GM12878 (cell line): ENCODE measurements around the gene FANCC.

Experiments
- HDAC2 ChIP-seq: fragments of 200-600 bp; sonication (generic); IDR thresholded peaks from 2 replicates; pipeline ENCODE4 v1.6.1; 2017
- IRF3 ChIP-seq: fragments of 450-650 bp; IDR thresholded peaks from 2 replicates; pipeline ENCODE4 v1.6.1; 2014; ENCODE audit warnings: mild to moderate bottlenecking
- POLR2A ChIP-seq: IDR thresholded peaks from 2 replicates; pipeline ENCODE4 v1.6.1; 2011; ENCODE audit warnings: low read depth, mild to moderate bottlenecking, low read length
- REST ChIP-seq: IDR thresholded peaks from 2 replicates; pipeline ENCODE4 v1.6.1; 2012; ENCODE audit warnings: mild to moderate bottlenecking, low read depth, low read length

GRCh38 chr9:95127249-95128176 lies 190.0 kb downstream of the FANCC start:
- TF ChIP-seq HDAC2 (no peak), REST (no peak), IRF3 (no peak), POLR2A (no peak)
